Astrocyte (in vitro differentiated cells and primary cell): ENCODE data around the gene SLC5A4. TPM values are rescaled to one million over a fixed set of nuclear protein-coding genes. Genes with fewer than 3 reads are reported as not detected.

Source experiments
- DNase-seq: peaks from one replicate; pipeline ENCODE4 v3.0.0-alpha.2; 2010; ENCODE audit warnings: low read depth
- FAIRE-seq: peaks from 2 replicates; lab custom pipeline; 2011; peaks lifted over from hg19 to GRCh38; lab: Jason Lieb, UNC
- H2AFZ ChIP-seq: 2 replicates; pipeline ENCODE4 v1.6.0; 2012; ENCODE audit warnings: low read depth, low read length, inconsistent platforms
- H3K27ac ChIP-seq: 2 replicates; pipeline ENCODE4 v1.5.1; 2011; ENCODE audit warnings: low read depth, low read length, inconsistent platforms
- H3K27me3 ChIP-seq: 2 replicates; pipeline ENCODE4 v1.6.0; 2011; ENCODE audit warnings: low read length, inconsistent platforms; ENCODE audit not compliant: insufficient read depth
- H3K36me3 ChIP-seq: 2 replicates; pipeline ENCODE4 v1.5.1; 2011; ENCODE audit warnings: low read length, inconsistent platforms; ENCODE audit not compliant: insufficient read depth
- H3K4me1 ChIP-seq: 2 replicates; pipeline ENCODE4 v1.5.1; 2011; ENCODE audit warnings: low read length, inconsistent platforms; ENCODE audit not compliant: insufficient read depth
- H3K4me2 ChIP-seq: 2 replicates; pipeline ENCODE4 v1.6.0; 2012; ENCODE audit warnings: low read length, inconsistent platforms
- H3K4me3 ChIP-seq: 2 replicates; pipeline ENCODE4 v1.5.1; 2011; ENCODE audit warnings: low read depth, mild to moderate bottlenecking, low read length, inconsistent platforms; ENCODE audit not compliant: insufficient read depth
- H3K79me2 ChIP-seq: 2 replicates; pipeline ENCODE4 v1.6.0; 2012; ENCODE audit warnings: mild to moderate bottlenecking, low read length, inconsistent platforms; ENCODE audit not compliant: insufficient read depth
- H3K9ac ChIP-seq: 2 replicates; pipeline ENCODE4 v1.6.0; 2012; ENCODE audit warnings: mild to moderate bottlenecking, low read length, inconsistent platforms
- H3K9me3 ChIP-seq: 2 replicates; pipeline ENCODE4 v1.5.1; 2012; ENCODE audit warnings: low read depth, mild to moderate bottlenecking, low read length, inconsistent platforms; ENCODE audit not compliant: insufficient read depth
- H4K20me1 ChIP-seq: 2 replicates; pipeline ENCODE4 v1.6.0; 2012; ENCODE audit warnings: low read length, inconsistent platforms; ENCODE audit not compliant: insufficient read depth
- H3K27ac Mint-ChIP-seq: one replicate; pipeline ENCODE4 v1.8.0; 2021; ENCODE audit warnings: mild to moderate bottlenecking, mixed read lengths; ENCODE audit not compliant: unreplicated experiment
- H3K27me3 Mint-ChIP-seq: one replicate; pipeline ENCODE4 v1.8.0; 2021; ENCODE audit warnings: low read depth, mixed read lengths; ENCODE audit not compliant: unreplicated experiment
- H3K36me3 Mint-ChIP-seq: one replicate; pipeline ENCODE4 v1.8.0; 2021; ENCODE audit warnings: low read depth, mixed read lengths; ENCODE audit not compliant: unreplicated experiment
- H3K4me1 Mint-ChIP-seq: one replicate; pipeline ENCODE4 v1.8.0; 2021; ENCODE audit warnings: low read depth, mixed read lengths; ENCODE audit not compliant: unreplicated experiment
- H3K4me3 Mint-ChIP-seq: one replicate; pipeline ENCODE4 v1.8.0; 2021; ENCODE audit warnings: mild to moderate bottlenecking, moderate library complexity, mixed read lengths; ENCODE audit not compliant: unreplicated experiment
- H3K9me3 Mint-ChIP-seq: one replicate; pipeline ENCODE4 v1.8.0; 2021; ENCODE audit warnings: mild to moderate bottlenecking, mixed read lengths; ENCODE audit not compliant: unreplicated experiment
- CTCF ChIP-seq: IDR thresholded peaks from 2 replicates; pipeline ENCODE4 v1.5.1; 2011; ENCODE audit warnings: low read depth, mild to moderate bottlenecking, inconsistent platforms, low read length, moderate library complexity; ENCODE audit not compliant: insufficient read depth
- EZH2 ChIP-seq: IDR thresholded peaks from 2 replicates; pipeline ENCODE4 v1.6.1; 2012; ENCODE audit warnings: mild to moderate bottlenecking, low read length, inconsistent platforms; ENCODE audit not compliant: insufficient read depth
- total RNA-seq: library from RNA; stranded (reverse); gene quantifications from 2 replicates; pipeline ENCODE4 v1.2.1, GENCODE V29; 2021

The SLC5A4 gene
- total RNA-seq, 1 donor from 2014 or later, result 0.14 TPM

- Histone ChIP-seq H3K4me2 (no peak overlapping the region), H3K36me3 (no peaks in the 10 kb centered on the region), H4K20me1 (no peaks in the 10 kb centered on the region), H3K27me3 (peaks cover 3% of the 10 kb centered on the region), H3K4me1 (no peaks in the 10 kb centered on the region), H3K4me3 (no peak overlapping the region), H3K9ac (no peak overlapping the region), H3K27ac (no peak overlapping the region), H2AFZ (no peak overlapping the region), H3K79me2 (no peaks in the 10 kb centered on the region), H3K9me3 (no peaks in the 10 kb centered on the region)
- Mint-ChIP-seq H3K36me3 (no peaks in the 10 kb centered on the region), H3K9me3 (no peaks in the 10 kb centered on the region), H3K4me3 (no peak overlapping the region), H3K27ac (no peak overlapping the region), H3K4me1 (no peaks in the 10 kb centered on the region), H3K27me3 (peaks cover 30% of the 10 kb centered on the region)
- no peak for FAIRE-seq
- no peak for DNase-seq
- TF ChIP-seq CTCF (no peak), EZH2 (no peak)
Measured at GRCh38 chr22:32185821-32186220, 69.3 kb downstream of the SLC5A4 start.

- DNase-seq, result no peak
- FAIRE-seq, result no peak
- Histone ChIP-seq H4K20me1 (no peaks in the 10 kb centered on the region), H2AFZ (no peak overlapping the region), H3K4me2 (no peak overlapping the region), H3K9ac (no peak overlapping the region), H3K79me2 (no peaks in the 10 kb centered on the region), H3K27me3 (peaks cover 3% of the 10 kb centered on the region), H3K36me3 (no peaks in the 10 kb centered on the region), H3K4me1 (no peaks in the 10 kb centered on the region), H3K9me3 (no peaks in the 10 kb centered on the region), H3K27ac (no peak overlapping the region), H3K4me3 (no peak overlapping the region)
- Mint-ChIP-seq H3K36me3 (no peaks in the 10 kb centered on the region), H3K4me3 (no peak overlapping the region), H3K27me3 (peaks cover 33% of the 10 kb centered on the region), H3K27ac (no peak overlapping the region), H3K4me1 (no peaks in the 10 kb centered on the region), H3K9me3 (no peaks in the 10 kb centered on the region)
- no peak for TF ChIP-seq EZH2
- no peak for TF ChIP-seq CTCF
Measured at GRCh38 chr22:32183625-32184024, 71.5 kb downstream of the SLC5A4 start.

- TF ChIP-seq EZH2 (no peak), CTCF (no peak)
- Histone ChIP-seq H3K27ac (no peak overlapping the region), H3K4me3 (no peak overlapping the region), H3K36me3 (no peaks in the 10 kb centered on the region), H4K20me1 (no peaks in the 10 kb centered on the region), H3K27me3 (peaks cover 5% of the 10 kb centered on the region), H3K9ac (no peak overlapping the region), H2AFZ (no peak overlapping the region), H3K4me2 (no peak overlapping the region), H3K4me1 (no peaks in the 10 kb centered on the region), H3K79me2 (no peaks in the 10 kb centered on the region), H3K9me3 (no peaks in the 10 kb centered on the region)
- Mint-ChIP-seq H3K4me3 (no peak overlapping the region), H3K9me3 (peaks cover 2% of the 10 kb centered on the region), H3K36me3 (no peaks in the 10 kb centered on the region), H3K4me1 (no peaks in the 10 kb centered on the region), H3K27ac (no peak overlapping the region), H3K27me3 (peaks cover 33% of the 10 kb centered on the region)
- DNase-seq (no peak), FAIRE-seq (no peak)
Measured at GRCh38 chr22:32181043-32181442, 74.1 kb downstream of the SLC5A4 start.
